HG03442 (cell line): ENCODE data around the gene CSRP2.

Source experiments
- ATAC-seq: cut with Tn5 transposase; IDR thresholded peaks from one replicate; pipeline ENCODE4 v1.9.1; 2021; ENCODE audit warnings: mild to moderate bottlenecking, moderate library complexity; ENCODE audit not compliant: unreplicated experiment

The CSRP2 gene

GRCh38 chr12:76878899-76879709, at the start of gene CSRP2:
TSS of gene CSRP2 (minus strand) at chr12:76879019. CDS start at chr12:76866260, 12,759 bp downstream.
- peak; percentile 91 for ATAC-seq

- ATAC-seq, result no peak
These were observed 48.5 kb upstream of the CSRP2 start for GRCh38 chr12:76927170-76927784.

- ATAC-seq, result no peak
These were observed 46.3 kb upstream of the CSRP2 start for GRCh38 chr12:76925135-76925534.

- no peak for ATAC-seq
These were observed 44.0 kb upstream of the CSRP2 start for GRCh38 chr12:76922866-76923265.

- no peak for ATAC-seq
These were observed 43.3 kb upstream of the CSRP2 start for GRCh38 chr12:76921891-76922664.

GRCh38 chr12:76921100-76921471, 42.3 kb upstream of the CSRP2 start:
- ATAC-seq, result no peak

- ATAC-seq, result peak; percentile 69
These were observed 41.6 kb upstream of the CSRP2 start for GRCh38 chr12:76920172-76921099.

- ATAC-seq, result no peak
These were observed 40.8 kb upstream of the CSRP2 start for GRCh38 chr12:76919383-76920171.

GRCh38 chr12:76916170-76916540, 37.3 kb upstream of the CSRP2 start:
- no peak for ATAC-seq

- ATAC-seq, result no peak
These were observed 36.7 kb upstream of the CSRP2 start for GRCh38 chr12:76915361-76916169.

GRCh38 chr12:76914102-76914859, 35.5 kb upstream of the CSRP2 start:
- ATAC-seq, result no peak

GRCh38 chr12:76909290-76909689, 30.5 kb upstream of the CSRP2 start:
- no peak for ATAC-seq

- ATAC-seq, result no peak
These were observed 29.6 kb upstream of the CSRP2 start for GRCh38 chr12:76908303-76909017.

GRCh38 chr12:76901628-76902380, 23.0 kb upstream of the CSRP2 start:
- no peak for ATAC-seq

- ATAC-seq, result no peak
These were observed 20.7 kb upstream of the CSRP2 start for GRCh38 chr12:76899522-76899921.

GRCh38 chr12:76898442-76898841, 19.6 kb upstream of the CSRP2 start:
- no peak for ATAC-seq

GRCh38 chr12:76896274-76896673, 17.5 kb upstream of the CSRP2 start:
- no peak for ATAC-seq
